ENCODE measurements around the gene INPP1.

The INPP1 gene

DNA sequence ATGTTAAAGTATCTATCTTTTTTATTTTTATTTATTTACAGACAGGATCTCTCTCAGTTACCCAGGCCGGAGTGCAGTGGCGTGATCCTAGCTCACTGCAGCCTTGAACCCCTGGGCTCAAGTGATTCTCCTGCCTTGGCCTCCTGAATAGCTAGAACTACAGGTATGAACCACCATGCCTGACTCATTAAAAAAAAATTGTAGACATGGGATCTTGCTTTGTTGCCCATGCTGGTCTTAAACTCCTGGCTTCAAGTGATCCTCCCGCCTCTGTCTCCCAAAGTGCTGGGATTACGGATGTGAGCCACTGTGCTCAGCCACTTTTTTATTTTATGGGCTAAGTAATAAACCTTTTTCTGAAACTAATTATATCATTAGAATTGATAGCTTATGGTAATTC is 71.9 kb downstream of the INPP1 start:
- Histone ChIP-seq H3K9me2 (replicated peaks; ENCODE audit: control insufficient read depth, low read length) (no peaks in the 10 kb centered on the region), H3K4me1 (ENCODE audit: control insufficient read depth, low read length) (peaks cover 45% of the 10 kb centered on the region), H3K4me2 (ENCODE audit: low read length) (peak overlapping the region; percentile 67), H3K4me3 (ENCODE audit: low read length) (peak overlapping the region; percentile 22), H3K36me3 (ENCODE audit: control insufficient read depth, low read length) (peaks cover 2% of the 10 kb centered on the region; the same call in 1 of the 2 replicates), H3F3A (ENCODE audit: control insufficient read depth, insufficient read depth) (peaks cover 3% of the 10 kb centered on the region; the same call in 1 of the 2 replicates), H3K27me3 (ENCODE audit: control insufficient read depth, low read length) (no peaks in the 10 kb centered on the region), H3K9me3 (ENCODE audit: control insufficient read depth, insufficient read depth, low read length) (no peaks in the 10 kb centered on the region), H3K27ac (ENCODE audit: low read depth, low read length) (peak overlapping the region; percentile 60), H4K20me1 (ENCODE audit: control insufficient read depth, insufficient read depth, low read depth, low read length) (no peaks in the 10 kb centered on the region), H3K79me2 (ENCODE audit: control insufficient read depth, low read length) (peaks cover 59% of the 10 kb centered on the region)
- TF ChIP-seq, protein P1, sequence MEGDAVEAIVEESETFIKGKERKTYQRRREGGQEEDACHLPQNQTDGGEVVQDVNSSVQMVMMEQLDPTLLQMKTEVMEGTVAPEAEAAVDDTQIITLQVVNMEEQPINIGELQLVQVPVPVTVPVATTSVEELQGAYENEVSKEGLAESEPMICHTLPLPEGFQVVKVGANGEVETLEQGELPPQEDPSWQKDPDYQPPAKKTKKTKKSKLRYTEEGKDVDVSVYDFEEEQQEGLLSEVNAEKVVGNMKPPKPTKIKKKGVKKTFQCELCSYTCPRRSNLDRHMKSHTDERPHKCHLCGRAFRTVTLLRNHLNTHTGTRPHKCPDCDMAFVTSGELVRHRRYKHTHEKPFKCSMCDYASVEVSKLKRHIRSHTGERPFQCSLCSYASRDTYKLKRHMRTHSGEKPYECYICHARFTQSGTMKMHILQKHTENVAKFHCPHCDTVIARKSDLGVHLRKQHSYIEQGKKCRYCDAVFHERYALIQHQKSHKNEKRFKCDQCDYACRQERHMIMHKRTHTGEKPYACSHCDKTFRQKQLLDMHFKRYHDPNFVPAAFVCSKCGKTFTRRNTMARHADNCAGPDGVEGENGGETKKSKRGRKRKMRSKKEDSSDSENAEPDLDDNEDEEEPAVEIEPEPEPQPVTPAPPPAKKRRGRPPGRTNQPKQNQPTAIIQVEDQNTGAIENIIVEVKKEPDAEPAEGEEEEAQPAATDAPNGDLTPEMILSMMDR (IDR thresholded peaks at IDR 0.05; ENCODE audit: low read depth, low read length, poor library complexity, severe bottlenecking): no peak
- no peak for TF ChIP-seq EZH2phosphoT487 (IDR thresholded peaks at IDR 0.05; ENCODE audit: borderline replicate concordance, low read length)

DNA sequence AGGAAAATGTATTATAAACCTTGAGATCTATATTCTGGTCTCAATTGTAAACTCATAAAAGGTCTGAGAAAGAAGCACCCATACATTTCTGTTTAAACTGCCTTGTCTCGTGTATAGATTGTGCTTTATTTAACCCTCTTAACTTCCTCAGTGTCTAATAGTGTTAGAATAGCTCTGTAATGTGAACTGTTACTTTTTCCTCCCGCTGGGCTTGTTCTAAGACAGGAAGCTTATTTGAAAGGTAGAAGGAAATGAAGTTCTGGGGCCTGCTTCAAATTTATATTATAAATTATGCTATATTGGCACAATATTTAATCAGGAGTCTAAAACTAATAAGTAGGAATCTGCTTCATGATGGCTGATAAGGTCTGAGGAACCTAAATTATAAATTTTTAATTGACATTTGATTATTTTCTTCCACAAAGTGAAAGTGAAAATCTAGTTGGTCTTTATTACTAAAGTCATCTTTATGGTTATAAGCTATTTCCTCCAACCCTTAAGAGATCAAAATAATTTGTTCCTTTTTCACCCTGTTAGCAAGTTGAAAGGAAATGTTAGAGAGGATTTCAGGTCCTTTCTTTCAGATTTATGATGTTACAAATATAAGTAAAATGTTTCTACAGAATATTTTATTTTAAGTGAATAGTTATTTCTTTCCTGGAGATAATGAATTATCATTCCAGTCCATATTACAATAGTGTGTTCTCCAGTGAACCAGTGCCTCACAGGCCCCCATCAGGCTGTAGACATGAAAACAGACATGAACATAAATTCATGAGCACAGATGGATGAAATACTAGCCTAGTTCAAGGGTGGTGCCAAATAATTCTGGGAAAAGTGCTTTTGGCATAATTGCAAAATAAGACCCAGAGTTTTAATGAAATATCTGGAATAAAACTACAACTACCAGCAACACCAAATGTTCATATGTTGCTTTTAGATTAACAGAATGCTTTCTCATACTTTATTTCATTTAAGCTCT is 72.7 kb downstream of the INPP1 start:
- Histone ChIP-seq H3K9me3 (ENCODE audit: control insufficient read depth, insufficient read depth, low read length) (no peaks in the 10 kb centered on the region), H3K27me3 (ENCODE audit: control insufficient read depth, low read length) (no peaks in the 10 kb centered on the region), H3K4me2 (ENCODE audit: low read length) (peak overlapping the region; percentile 67), H3K36me3 (ENCODE audit: control insufficient read depth, low read length) (peaks cover 2% of the 10 kb centered on the region; the same call in 1 of the 2 replicates), H3K4me3 (ENCODE audit: low read length) (peak overlapping the region; percentile 22), H4K20me1 (ENCODE audit: control insufficient read depth, insufficient read depth, low read depth, low read length) (no peaks in the 10 kb centered on the region), H3K27ac (ENCODE audit: low read depth, low read length) (peak overlapping the region; percentile 60), H3K4me1 (ENCODE audit: control insufficient read depth, low read length) (peaks cover 46% of the 10 kb centered on the region), H3K79me2 (ENCODE audit: control insufficient read depth, low read length) (peaks cover 53% of the 10 kb centered on the region), H3K9me2 (replicated peaks; ENCODE audit: control insufficient read depth, low read length) (no peaks in the 10 kb centered on the region), H3F3A (ENCODE audit: control insufficient read depth, insufficient read depth) (peaks cover 3% of the 10 kb centered on the region; the same call in 1 of the 2 replicates)
- TF ChIP-seq EZH2phosphoT487 (IDR thresholded peaks at IDR 0.05; ENCODE audit: borderline replicate concordance, low read length): no peak
- TF ChIP-seq, protein P1 (IDR thresholded peaks at IDR 0.05; ENCODE audit: low read depth, low read length, poor library complexity, severe bottlenecking): no peak

DNA sequence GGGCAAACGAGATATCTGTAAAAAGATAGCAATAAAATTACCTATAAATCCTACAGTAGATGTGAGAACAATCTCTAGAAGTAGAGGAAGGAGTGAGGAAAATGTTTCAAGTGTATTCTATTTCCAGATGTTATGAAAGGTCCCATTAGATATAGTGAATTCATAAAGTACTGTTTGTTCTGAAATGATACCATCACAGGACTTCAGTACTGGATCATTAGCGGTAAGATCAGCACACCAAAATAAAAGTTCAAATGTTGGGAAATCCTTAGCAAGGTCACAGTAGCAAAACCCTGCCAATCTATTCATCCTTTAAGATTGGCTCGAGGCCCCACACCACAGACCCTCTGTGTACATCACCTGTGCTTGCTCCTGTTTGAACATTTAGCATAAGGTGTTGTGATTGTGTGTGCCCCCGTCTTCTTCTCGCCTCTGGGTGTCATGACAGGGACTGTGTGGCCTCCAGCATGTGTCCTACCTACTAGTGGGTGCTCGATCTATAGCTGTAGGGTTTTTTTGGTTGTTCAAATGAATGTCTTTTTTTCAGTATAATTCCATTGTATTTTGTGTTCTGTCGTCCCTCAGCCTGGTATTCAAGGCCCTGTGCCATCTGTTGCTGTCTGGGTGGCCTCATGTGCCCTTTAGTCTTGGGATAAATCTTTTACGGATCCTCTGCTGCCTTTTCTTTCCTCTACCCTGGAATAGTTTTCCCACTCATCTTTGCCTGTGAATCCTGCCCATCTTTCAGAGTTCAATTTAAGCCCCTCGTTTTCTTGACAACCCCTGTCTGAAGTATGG is 73.9 kb downstream of the INPP1 start:
- H3K9me2 ChIP-seq (replicated peaks; ENCODE audit: control insufficient read depth, low read length): no peaks in the 10 kb centered on the region
- TF ChIP-seq, protein P1 (IDR thresholded peaks at IDR 0.05; ENCODE audit: low read depth, low read length, poor library complexity, severe bottlenecking): no peak
- no peak for TF ChIP-seq EZH2phosphoT487 (IDR thresholded peaks at IDR 0.05; ENCODE audit: borderline replicate concordance, low read length)
- H3K27me3 ChIP-seq (ENCODE audit: control insufficient read depth, low read length): no peaks in the 10 kb centered on the region
- H3K4me1 ChIP-seq (ENCODE audit: control insufficient read depth, low read length): peaks cover 39% of the 10 kb centered on the region
- H3K9me3 ChIP-seq (ENCODE audit: control insufficient read depth, insufficient read depth, low read length): no peaks in the 10 kb centered on the region
- peaks cover 2% of the 10 kb centered on the region; the same call in 1 of the 2 replicates for H3K36me3 ChIP-seq (ENCODE audit: control insufficient read depth, low read length)
- no peak overlapping the region for H3K4me2 ChIP-seq (ENCODE audit: low read length)
- peaks cover 41% of the 10 kb centered on the region for H3K79me2 ChIP-seq (ENCODE audit: control insufficient read depth, low read length)
- no peak overlapping the region for H3K27ac ChIP-seq (ENCODE audit: low read depth, low read length)
- H4K20me1 ChIP-seq (ENCODE audit: control insufficient read depth, insufficient read depth, low read depth, low read length): no peaks in the 10 kb centered on the region
- peaks cover 3% of the 10 kb centered on the region for H3F3A ChIP-seq (ENCODE audit: control insufficient read depth, insufficient read depth)
- no peak overlapping the region for H3K4me3 ChIP-seq (ENCODE audit: low read length)

Data from DOHH2 (cell line).